ENCODE measurements around the gene UPF3A. TPM values are rescaled to one million over a fixed set of nuclear protein-coding genes. Genes with fewer than 3 reads are reported as not detected.

Gene UPF3A
- total RNA-seq, 2 donors from 2014 or later: 30.8 to 44.3 TPM

GRCh38 chr13:114299604-114300305 lies 18.4 kb downstream of the UPF3A start:
- no peak for ATAC-seq
- Mint-ChIP-seq H3K36me3 (peaks cover 13% of the 10 kb centered on the region), H3K27me3 (no peaks in the 10 kb centered on the region), H3K4me3 (no peak overlapping the region), H3K9me3 (no peaks in the 10 kb centered on the region), H3K4me1 (ENCODE audit: low read depth in 2 of 2) (peaks cover 0 to 6% of the 10 kb centered on the region in 2 donors), H3K27ac (no peak overlapping the region)
- DNase-seq (ENCODE audit: low spot score): no peak

GRCh38 chr13:114303700-114304327 lies 22.4 kb downstream of the UPF3A start:
- DNase-seq (ENCODE audit: low spot score) (no peak), ATAC-seq (peak in 1 of 2 donors; percentile 24)
- no peaks in the 10 kb centered on the region for H3K9me3 Mint-ChIP-seq
- no peaks in the 10 kb centered on the region for H3K4me1 Mint-ChIP-seq (ENCODE audit: low read depth in 2 of 2)
- H3K36me3 Mint-ChIP-seq: peaks cover 7% of the 10 kb centered on the region
- H3K27ac Mint-ChIP-seq: no peak overlapping the region
- H3K4me3 Mint-ChIP-seq: no peak overlapping the region
- H3K27me3 Mint-ChIP-seq: no peaks in the 10 kb centered on the region

GRCh38 chr13:114304346-114305034 lies 23.1 kb downstream of the UPF3A start:
- no peak overlapping the region for H3K4me3 Mint-ChIP-seq
- H3K36me3 Mint-ChIP-seq: peaks cover 7% of the 10 kb centered on the region
- H3K27me3 Mint-ChIP-seq: no peaks in the 10 kb centered on the region
- no peaks in the 10 kb centered on the region for H3K9me3 Mint-ChIP-seq
- H3K4me1 Mint-ChIP-seq (ENCODE audit: low read depth in 2 of 2): no peaks in the 10 kb centered on the region
- ATAC-seq (no peak), DNase-seq (ENCODE audit: low spot score) (no peak)
- H3K27ac Mint-ChIP-seq: no peak overlapping the region

- Mint-ChIP-seq H3K4me1 (ENCODE audit: low read depth in 2 of 2) (peaks cover 10 to 14% of the 10 kb centered on the region in 2 donors), H3K27me3 (no peaks in the 10 kb centered on the region), H3K27ac (no peak overlapping the region), H3K9me3 (no peaks in the 10 kb centered on the region), H3K4me3 (no peak overlapping the region), H3K36me3 (no peaks in the 10 kb centered on the region)
- no peak for DNase-seq (ENCODE audit: low spot score)
- ATAC-seq: no peak
These were observed 27.7 kb downstream of the UPF3A start for GRCh38 chr13:114309086-114309485.

DNA sequence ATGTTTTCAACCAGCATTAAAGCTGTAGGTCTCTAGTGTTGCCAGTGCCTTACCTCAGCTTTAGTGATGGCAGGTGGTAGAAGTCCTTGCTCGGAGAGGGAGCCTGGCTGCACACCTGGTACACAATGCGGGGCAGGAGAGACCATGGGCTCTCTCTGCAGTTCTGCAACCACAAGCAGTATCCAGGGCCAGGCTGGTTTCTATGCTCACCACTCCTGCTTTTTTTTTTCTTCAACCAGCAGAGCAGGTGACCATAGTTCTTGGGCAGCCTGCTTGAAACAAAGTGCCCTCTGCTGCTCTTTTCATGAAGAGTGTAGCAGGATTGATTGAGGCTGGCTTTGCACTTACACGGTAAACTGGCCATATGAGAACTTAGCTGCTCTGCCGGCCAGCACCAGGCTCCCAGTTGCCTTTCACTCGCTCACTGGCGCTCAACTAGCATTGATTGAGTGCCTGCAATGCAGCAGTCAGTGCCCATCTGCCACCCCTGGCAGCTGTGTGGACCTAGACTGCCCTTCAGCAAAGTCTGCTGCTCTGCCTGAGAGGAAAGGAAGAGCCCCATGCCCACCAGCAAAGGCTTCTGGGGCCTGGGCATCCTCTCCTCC lies 28.5 kb downstream of the UPF3A start:
- H3K9me3 Mint-ChIP-seq: no peaks in the 10 kb centered on the region
- peaks cover 12 to 17% of the 10 kb centered on the region in 2 donors for H3K4me1 Mint-ChIP-seq (ENCODE audit: low read depth in 2 of 2)
- H3K36me3 Mint-ChIP-seq: no peaks in the 10 kb centered on the region
- DNase-seq (ENCODE audit: low spot score) (no peak), ATAC-seq (no peak)
- no peak overlapping the region for H3K4me3 Mint-ChIP-seq
- H3K27ac Mint-ChIP-seq: no peak overlapping the region
- H3K27me3 Mint-ChIP-seq: no peaks in the 10 kb centered on the region

DNA sequence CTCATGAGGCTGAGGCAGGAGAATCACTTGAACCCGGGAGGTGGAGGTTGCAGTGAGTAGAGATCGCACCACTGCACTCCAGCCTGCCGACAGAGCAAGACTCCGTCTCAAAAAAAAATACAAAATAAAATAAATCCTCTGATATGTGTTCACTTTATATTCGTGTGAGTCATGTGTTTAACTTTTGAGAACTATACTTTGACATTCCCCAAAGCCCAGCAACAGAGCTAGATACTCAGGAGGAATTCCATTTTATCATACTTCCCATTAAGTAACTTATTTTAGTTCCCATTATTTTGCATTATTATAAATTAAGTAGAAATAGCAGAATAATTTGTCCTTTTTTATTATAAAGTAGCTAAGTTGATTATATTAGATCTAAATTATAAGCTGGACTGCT lies 29.6 kb downstream of the UPF3A start:
- no peaks in the 10 kb centered on the region for H3K9me3 Mint-ChIP-seq
- DNase-seq (ENCODE audit: low spot score): no peak
- no peaks in the 10 kb centered on the region for H3K36me3 Mint-ChIP-seq
- peaks cover 18 to 24% of the 10 kb centered on the region in 2 donors for H3K4me1 Mint-ChIP-seq (ENCODE audit: low read depth in 2 of 2)
- H3K4me3 Mint-ChIP-seq: no peak overlapping the region
- no peak for ATAC-seq
- no peak overlapping the region for H3K27ac Mint-ChIP-seq
- no peaks in the 10 kb centered on the region for H3K27me3 Mint-ChIP-seq

DNA sequence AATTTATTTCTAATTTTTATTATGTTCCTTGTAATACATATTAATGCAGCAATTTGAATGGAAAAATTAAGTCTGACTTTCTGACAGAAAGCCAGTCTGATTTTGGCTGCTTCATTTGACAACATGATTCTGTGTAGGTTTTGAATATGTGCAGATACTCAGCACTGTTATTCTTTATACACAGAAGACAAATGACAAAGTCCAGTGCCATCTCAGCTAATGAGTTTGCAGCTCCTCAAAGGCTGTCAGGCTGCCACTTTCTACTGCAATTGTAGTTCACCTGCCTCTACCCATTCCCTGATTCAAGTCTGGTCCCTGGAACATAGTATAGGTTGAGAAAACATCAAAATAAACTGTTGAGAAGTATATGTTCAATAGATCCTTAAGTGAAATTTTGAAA lies 30.0 kb downstream of the UPF3A start:
- H3K4me1 Mint-ChIP-seq (ENCODE audit: low read depth in 2 of 2): peaks cover 18 to 24% of the 10 kb centered on the region in 2 donors
- H3K27ac Mint-ChIP-seq: no peak overlapping the region
- H3K4me3 Mint-ChIP-seq: no peak overlapping the region
- no peak for ATAC-seq
- H3K27me3 Mint-ChIP-seq: no peaks in the 10 kb centered on the region
- H3K36me3 Mint-ChIP-seq: no peaks in the 10 kb centered on the region
- no peaks in the 10 kb centered on the region for H3K9me3 Mint-ChIP-seq
- no peak for DNase-seq (ENCODE audit: low spot score)

- Mint-ChIP-seq H3K4me3 (no peak overlapping the region), H3K27ac (no peak overlapping the region), H3K27me3 (no peaks in the 10 kb centered on the region), H3K9me3 (no peaks in the 10 kb centered on the region), H3K36me3 (no peaks in the 10 kb centered on the region), H3K4me1 (ENCODE audit: low read depth in 2 of 2) (peaks cover 18 to 24% of the 10 kb centered on the region in 2 donors)
- DNase-seq (ENCODE audit: low spot score): no peak
- no peak for ATAC-seq
These were observed 30.5 kb downstream of the UPF3A start for GRCh38 chr13:114311908-114312307.

DNA sequence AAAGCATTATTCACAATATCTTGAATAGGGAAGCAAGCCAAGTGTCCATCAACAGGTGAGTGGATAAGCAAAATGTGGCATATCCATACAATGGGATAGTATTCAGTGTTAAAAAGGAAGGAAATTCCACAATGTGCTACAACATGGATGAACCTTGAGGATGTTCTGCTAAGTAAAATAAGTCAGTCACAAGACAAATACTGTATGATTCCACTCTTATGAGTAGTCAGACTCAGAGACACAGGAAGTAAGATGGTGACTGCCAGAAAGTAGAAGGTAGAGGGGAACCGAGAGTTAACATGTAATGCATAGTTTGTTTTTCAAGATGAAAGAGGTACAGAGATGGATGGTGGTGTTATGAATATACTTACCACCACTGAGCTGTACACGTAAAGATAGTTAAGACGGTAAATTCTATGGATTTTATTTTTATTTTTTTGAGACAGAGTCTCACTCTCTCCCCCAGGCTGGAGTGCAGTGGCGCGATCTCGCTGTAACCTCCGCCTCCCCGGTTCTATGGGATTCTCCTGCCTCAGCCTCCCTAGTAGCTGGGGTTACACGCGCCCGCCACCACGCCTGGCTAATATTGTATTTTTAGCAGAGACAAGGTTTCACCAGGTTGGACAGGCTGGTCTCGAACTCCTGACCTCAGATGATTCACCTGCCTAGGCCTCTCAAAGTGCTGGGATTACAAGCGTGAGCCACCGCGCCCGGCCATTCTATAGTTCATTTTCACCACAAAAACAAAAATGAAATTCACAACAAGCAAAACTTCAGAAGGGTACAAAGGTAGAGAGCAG lies 31.9 kb downstream of the UPF3A start:
- Mint-ChIP-seq H3K36me3 (no peaks in the 10 kb centered on the region), H3K27me3 (no peaks in the 10 kb centered on the region), H3K27ac (peak overlapping the region; percentile 90 to 97), H3K4me3 (peak overlapping the region; percentile 80), H3K4me1 (ENCODE audit: low read depth in 2 of 2) (peaks cover 18 to 24% of the 10 kb centered on the region in 2 donors), H3K9me3 (no peaks in the 10 kb centered on the region)
- no peak for ATAC-seq
- no peak for DNase-seq (ENCODE audit: low spot score)

- Mint-ChIP-seq H3K4me1 (ENCODE audit: low read depth in 2 of 2) (peaks cover 23 to 32% of the 10 kb centered on the region in 2 donors), H3K27ac (peak within 1 kb of the TSS; percentile 90 to 97), H3K9me3 (no peaks in the 10 kb centered on the region), H3K27me3 (no peaks in the 10 kb centered on the region), H3K4me3 (peak within 1 kb of the TSS; percentile 80), H3K36me3 (no peaks in the 10 kb centered on the region)
- peak; percentile 96 for DNase-seq (ENCODE audit: low spot score)
- peak; percentile 95 to 96 for ATAC-seq
These were observed 32.9 kb downstream of the UPF3A start, which contains the start of gene CHAMP1 for GRCh38 chr13:114314074-114314912. TSS of gene CHAMP1 (plus strand) at chr13:114314503. CDS start at chr13:114323843, 9,340 bp downstream.

GRCh38 chr13:114315074-114315785 lies 33.8 kb downstream of the UPF3A start:
- peak overlapping the region; percentile 80 for H3K4me3 Mint-ChIP-seq
- ATAC-seq: no peak
- H3K4me1 Mint-ChIP-seq (ENCODE audit: low read depth in 2 of 2): peaks cover 30 to 41% of the 10 kb centered on the region in 2 donors

DNA sequence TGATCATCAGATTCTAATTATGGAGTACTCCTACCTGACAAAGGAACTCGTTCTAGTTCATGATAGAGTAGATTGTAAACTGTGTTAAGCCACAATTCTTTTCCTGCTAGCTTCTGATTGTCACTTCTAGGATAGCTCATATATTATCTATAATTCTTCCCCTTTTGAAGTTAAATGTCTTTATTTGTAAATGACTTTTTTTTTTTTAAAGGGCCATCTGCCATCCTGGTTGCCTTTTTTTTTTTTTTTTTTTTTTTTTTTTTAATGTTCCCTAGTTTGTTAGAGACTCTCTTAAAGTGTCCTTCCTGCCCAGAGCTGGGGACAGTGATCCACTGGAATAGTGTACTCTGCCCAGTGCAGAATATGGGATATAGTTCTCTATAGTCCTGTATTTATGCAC lies 37.2 kb downstream of the UPF3A start:
- Mint-ChIP-seq H3K27ac (no peak overlapping the region), H3K27me3 (no peaks in the 10 kb centered on the region), H3K4me3 (no peak overlapping the region), H3K9me3 (no peaks in the 10 kb centered on the region), H3K36me3 (peaks cover 7% of the 10 kb centered on the region), H3K4me1 (ENCODE audit: low read depth in 2 of 2) (peaks cover 26 to 35% of the 10 kb centered on the region in 2 donors)
- no peak for ATAC-seq
- DNase-seq (ENCODE audit: low spot score): no peak

More at GRCh38 chr13:114315074-114315785, 33.8 kb downstream of the UPF3A start:
- no peaks in the 10 kb centered on the region for H3K36me3 Mint-ChIP-seq
- peak overlapping the region; percentile 10 to 33 for H3K27ac Mint-ChIP-seq
- no peaks in the 10 kb centered on the region for H3K27me3 Mint-ChIP-seq
- H3K9me3 Mint-ChIP-seq: no peaks in the 10 kb centered on the region
- no peak for DNase-seq (ENCODE audit: low spot score)

Measured in natural killer cell treated with Interleukin-12 subunit alpha and Interleukin-12 subunit beta and Interleukin-15 and Interleukin-18, amount 100 ng/mL, for 72 hours (primary cell).